ENCODE data around the gene SSBP4. TPM values are rescaled to one million over a fixed set of nuclear protein-coding genes. Genes with fewer than 3 reads are reported as not detected.
A peak's percentile ranks its signal among the peaks of the same experiment; 100 is the strongest.

SSBP4 gene
- total and polyA plus RNA-seq, 9 of the 15 experiments (the other 6 are each of a cell fraction or from before 2014, with no cell fraction given): 1.1 to 189 (median 39.0) TPM

- TF ChIP-seq REST (IDR thresholded peaks at IDR 0.05; ENCODE audit: borderline replicate concordance): peak; percentile 91
- TF ChIP-seq REST (CRISPR knock-in tag; IDR thresholded peaks at IDR 0.05; ENCODE audit: low read depth): no peak
- peak; percentile 38; the same call in 1 of the 2 replicates for TF ChIP-seq SIN3B (IDR thresholded peaks at IDR 0.05; ENCODE audit: low read depth)
- no peak for TF ChIP-seq NUFIP1 (IDR thresholded peaks at IDR 0.05; ENCODE audit: partially characterized antibody)
- peak; percentile 91 for TF ChIP-seq ATF4 (CRISPR knock-in tag; IDR thresholded peaks at IDR 0.05)
- no peak for TF ChIP-seq ARID2 (IDR thresholded peaks at IDR 0.05)
- TF ChIP-seq MTA3 (IDR thresholded peaks at IDR 0.05; ENCODE audit: borderline replicate concordance): no peak; the same call in 1 of the 2 replicates
- no peak for TF ChIP-seq ZFX (CRISPR knock-in tag; IDR thresholded peaks at IDR 0.05)
- TF ChIP-seq POLR2B (IDR thresholded peaks at IDR 0.05; ENCODE audit: low read depth, partially characterized antibody): peak; percentile 8
- TF ChIP-seq ZBTB33 (CRISPR knock-in tag; IDR thresholded peaks at IDR 0.05): peak; percentile 0; the same call in 1 of the 2 replicates
- no peak for TF ChIP-seq ZSCAN29 (IDR thresholded peaks at IDR 0.05)
- peak; percentile 10 for TF ChIP-seq ZNF589 (CRISPR knock-in tag; IDR thresholded peaks at IDR 0.05; ENCODE audit: low read depth)
- TF ChIP-seq ZNF740 (CRISPR knock-in tag; IDR thresholded peaks at IDR 0.05): 0 out of 2 replicates have a peak, but pooled peaks have one; percentile 12
- no peak; a peak in 2 of 4 replicates for TF ChIP-seq ZNF740 (tag; IDR thresholded peaks at IDR 0.05)
Observed at GRCh38 chr19:18386543-18387271, 32.5 kb upstream of the SSBP4 start (continued).

Measured in K562 (cell line).